Spleen (tissue), 11 donors: Measurements from ENCODE around the gene SLC35F3. TPM values are rescaled to one million over a fixed set of nuclear protein-coding genes. Genes with fewer than 3 reads are reported as not detected.

ENCODE experiments used
- DNase-seq: peaks from one replicate; pipeline ENCODE4 v3.0.0-alpha.2; 2020
- H3K27ac ChIP-seq, 8 donors: fragments of 200-600 bp; sonication (generic) in 7 of 8; 1 replicate in 4 of 8; 2 replicates in 4 of 8; pipeline versions ENCODE4 v1.5.0 to v1.8.0; 2016 to 2021; ENCODE audit warnings: inconsistent platforms in 4 of 8, mild to moderate bottlenecking in 4 of 8, moderate library complexity in 1 of 8
- H3K27me3 ChIP-seq, 7 donors: fragments of 200-600 bp; sonication (generic) in 6 of 7; replicated peaks in 1 of 7; 1 replicate in 4 of 7; 2 replicates in 3 of 7; pipeline versions ENCODE4 v1.5.0 to v1.8.0; 2016 to 2021; ENCODE audit warnings: inconsistent platforms in 3 of 7, mild to moderate bottlenecking in 1 of 7
- H3K36me3 ChIP-seq, 6 donors: fragments of 200-600 bp; sonication (generic) in 5 of 6; 1 replicate in 4 of 6; 2 replicates in 2 of 6; pipeline versions ENCODE4 v1.5.0 to v1.8.0; 2016 to 2021; ENCODE audit warnings: inconsistent platforms in 2 of 6
- H3K4me1 ChIP-seq, 6 donors: fragments of 200-600 bp; sonication (generic) in 5 of 6; 1 replicate in 3 of 6; 2 replicates in 3 of 6; pipeline versions ENCODE4 v1.5.0 to v1.8.0; 2016 to 2021; ENCODE audit warnings: inconsistent platforms in 3 of 6
- H3K4me3 ChIP-seq, 8 donors: fragments of 200-600 bp; sonication (generic) in 7 of 8; 1 replicate in 4 of 8; 2 replicates in 4 of 8; pipeline versions ENCODE4 v1.5.0 to v1.8.0; 2016 to 2021; ENCODE audit warnings: inconsistent platforms in 4 of 8, mild to moderate bottlenecking in 4 of 8, moderate library complexity in 2 of 8
- H3K9me3 ChIP-seq, 8 donors: fragments of 200-600 bp; sonication (generic) in 7 of 8; 1 replicate in 4 of 8; 2 replicates in 4 of 8; pipeline versions ENCODE4 v1.5.0 to v1.8.0; 2016 to 2021; ENCODE audit warnings: inconsistent platforms in 4 of 8
- CTCF ChIP-seq, 11 experiments: fragments of 200-600 bp in 7 of 11; fragments of 450-650 bp in 4 of 11; sonication (generic) in 4 of 11; IDR thresholded peaks in 8 of 11; conservative IDR thresholded peaks in 3 of 11; 1 replicate in 7 of 11; 2 replicates in 4 of 11; pipeline versions ENCODE4 v1.4.0 to v1.8.0; 2016 to 2021; ENCODE audit warnings: antibody characterized with exemption in 11 of 11, inconsistent platforms in 4 of 11, mild to moderate bottlenecking in 1 of 11
- POLR2A ChIP-seq, 3 donors: fragments of 450-650 bp; IDR thresholded peaks; one replicate each; pipeline ENCODE4 v1.5.1; 2017; ENCODE audit warnings: antibody characterized with exemption in 3 of 3, mild to moderate bottlenecking in 1 of 3
- POLR2AphosphoS5 ChIP-seq, 3 donors: sonication (generic); formaldehyde crosslinking; IDR thresholded peaks; one replicate each; pipeline ENCODE4 v1.5.1; 2017; ENCODE audit warnings: antibody characterized with exemption in 3 of 3
- WGBS, 5 donors: extraction: QIAGEN DNeasy Blood & Tissue Kit in 3 of 5; methylation state at CpG; one replicate each; pipeline versions ENCODE4 v1.1.5 to v1.1.7; 2013 to 2018; 5-methylcytosine and 5-hydroxymethylcytosine counted together
- intact Hi-C: fragments of 100-400 bp; cut with DNase I; formaldehyde crosslinking; loops from one replicate; pipeline ENCODE4 v1.15.0; 2023; ENCODE audit warnings: low total_unique reads
- polyA plus RNA-seq, 3 donors: library from polyadenylated mRNA; stranded (reverse); fragments of 200-250 nt; gene quantifications; one replicate each; pipeline ENCODE4 v1.2.1, GENCODE V29; 2013
- total RNA-seq, 7 donors: library from RNA; depleted of rRNA in 3 of 7; stranded (reverse); fragments of >200 nt in 3 of 7; fragmentation: NEBNext Ultra II Directional in 4 of 7; extraction: Animal tissue kit (Norgen Biotek cat#: 25700) in 4 of 7; gene quantifications; one replicate each; pipeline versions ENCODE4 v1.1.0 to v1.2.1, GENCODE V29; 2016 to 2021
- donor health status: healthy with polysubstance abuse.
- donor health status: DM: no; HTN: no; CAD: no; lungs with moderate emphysema.
- donor health status: DM: no; HTN: no; CAD: no.
- donor health status: Bipolar disorder and iron deficiency.
- donor health status: healthy.
- donor health status: DM: no; HTN: no; CAD: no.
- donor health status: DM: yes; HTN: yes; CAD: no.

The SLC35F3 gene
- total and polyA plus RNA-seq, 10 donors = 0.03 to 0.44 (median 0.11) TPM; not detected in 5

DNA sequence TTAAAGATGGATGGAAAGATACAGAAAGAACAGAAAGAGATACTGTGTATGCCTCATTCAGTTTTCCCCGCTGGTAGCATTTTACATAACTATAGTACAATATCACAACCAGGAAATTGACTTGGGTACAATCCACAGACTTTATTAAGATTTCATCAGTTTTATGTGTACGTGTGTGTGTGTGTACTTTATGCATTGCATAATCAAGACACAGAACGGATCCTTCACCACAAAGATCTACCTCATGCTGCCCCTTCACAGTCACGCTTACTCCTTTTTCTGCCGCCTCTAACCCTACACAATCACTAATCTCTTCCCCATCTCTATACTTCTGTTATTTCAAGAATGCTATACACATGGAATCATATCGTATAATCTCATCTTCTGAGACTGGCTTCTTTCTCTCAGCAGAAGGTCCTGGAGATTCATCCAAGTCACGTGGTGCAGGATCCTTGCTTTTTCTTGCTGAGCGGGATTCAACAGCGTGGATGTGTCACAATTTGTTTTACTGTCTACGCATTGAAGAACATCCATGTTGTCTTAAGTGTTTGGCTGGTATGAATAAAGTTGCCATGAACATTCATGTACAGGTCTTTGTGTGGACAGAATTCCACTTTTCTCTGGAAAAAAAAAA, 76.7 kb downstream of the SLC35F3 start:
- peaks cover 0 to 9% (median 0%) of the 10 kb centered on the region in 7 donors for H3K27me3 ChIP-seq
- H3K4me3 ChIP-seq = no peak overlapping the region
- no peak for DNase-seq
- H3K4me1 ChIP-seq = no peaks in the 10 kb centered on the region
- no peaks in the 10 kb centered on the region for H3K36me3 ChIP-seq
- intact Hi-C loops = no loop called here
- H3K27ac ChIP-seq = no peak overlapping the region
- WGBS, 5 donors = 79 to 90% (median 81%) methylated on average over 10 of the region's 10 CpGs
- no peak for TF ChIP-seq POLR2AphosphoS5 (IDR thresholded peaks at IDR 0.05)
- no peak for TF ChIP-seq CTCF (IDR thresholded peaks at IDR 0.05 in 8 of 11, conservative IDR thresholded peaks at IDR 0.05 in 3 of 11)
- TF ChIP-seq POLR2A (IDR thresholded peaks at IDR 0.05) = no peak
- no peaks in the 10 kb centered on the region for H3K9me3 ChIP-seq

- DNase-seq = no peak
- H3K27me3 ChIP-seq = peaks cover 0 to 14% (median 0%) of the 10 kb centered on the region in 7 donors
- 69 to 74% (median 71%) methylated on average over 10 of the region's 10 CpGs for WGBS, 5 donors
- no peak overlapping the region for H3K27ac ChIP-seq
- no peak overlapping the region for H3K4me3 ChIP-seq
- H3K9me3 ChIP-seq = no peaks in the 10 kb centered on the region
- TF ChIP-seq CTCF (IDR thresholded peaks at IDR 0.05 in 8 of 11, conservative IDR thresholded peaks at IDR 0.05 in 3 of 11) (no peak), POLR2AphosphoS5 (IDR thresholded peaks at IDR 0.05) (no peak), POLR2A (IDR thresholded peaks at IDR 0.05) (no peak)
- H3K36me3 ChIP-seq = no peaks in the 10 kb centered on the region
- H3K4me1 ChIP-seq = no peaks in the 10 kb centered on the region
- intact Hi-C loops = no loop called here
Measured at GRCh38 chr1:233982827-233983518, 78.5 kb downstream of the SLC35F3 start.

DNA sequence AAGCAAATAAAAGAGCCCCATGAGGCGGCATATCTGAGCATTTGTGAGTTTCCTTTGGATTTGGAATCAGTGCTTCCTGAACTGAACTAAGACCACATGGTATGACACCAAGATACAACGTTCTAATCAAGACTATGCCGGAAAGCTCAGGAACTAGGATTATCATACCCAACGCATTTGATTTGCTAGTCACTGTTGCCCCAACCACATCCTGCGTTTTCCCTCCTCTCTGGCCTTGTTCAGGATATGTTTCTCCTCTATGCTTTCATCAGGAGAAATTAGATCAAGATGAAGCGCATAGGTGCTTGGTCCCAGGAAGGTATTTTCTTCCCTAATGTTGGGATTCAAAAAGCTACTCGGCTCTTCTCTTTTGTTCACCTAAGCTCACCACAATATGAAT, 79.3 kb downstream of the SLC35F3 start:
- Histone ChIP-seq H3K27me3 (peaks cover 0 to 22% (median 0%) of the 10 kb centered on the region in 7 donors), H3K36me3 (no peaks in the 10 kb centered on the region), H3K9me3 (no peaks in the 10 kb centered on the region), H3K4me1 (no peaks in the 10 kb centered on the region), H3K4me3 (no peak overlapping the region), H3K27ac (no peak overlapping the region)
- DNase-seq = no peak
- WGBS, 5 donors = 74 to 88% (median 81%) methylated on average over 7 of the region's 7 CpGs
- TF ChIP-seq POLR2AphosphoS5 (IDR thresholded peaks at IDR 0.05) (no peak), POLR2A (IDR thresholded peaks at IDR 0.05) (no peak), CTCF (IDR thresholded peaks at IDR 0.05 in 8 of 11, conservative IDR thresholded peaks at IDR 0.05 in 3 of 11) (no peak)
- intact Hi-C loops = no loop called here

GRCh38 chr1:233988963-233989696, 84.7 kb downstream of the SLC35F3 start:
- Histone ChIP-seq H3K9me3 (no peaks in the 10 kb centered on the region), H3K36me3 (no peaks in the 10 kb centered on the region), H3K27ac (no peak overlapping the region), H3K4me3 (no peak overlapping the region), H3K27me3 (peaks cover 0 to 18% (median 0%) of the 10 kb centered on the region in 7 donors), H3K4me1 (no peaks in the 10 kb centered on the region)
- intact Hi-C loops = no loop called here
- TF ChIP-seq POLR2AphosphoS5 (IDR thresholded peaks at IDR 0.05) = no peak
- TF ChIP-seq CTCF (IDR thresholded peaks at IDR 0.05 in 8 of 11, conservative IDR thresholded peaks at IDR 0.05 in 3 of 11) = no peak
- no peak for TF ChIP-seq POLR2A (IDR thresholded peaks at IDR 0.05)
- WGBS, 5 donors = 68 to 83% (median 73%) methylated on average over 2 of the region's 2 CpGs
- DNase-seq = no peak
